IMR-90 (cell line): ENCODE measurements around the gene FCSK. TPM values are rescaled to one million over a fixed set of nuclear protein-coding genes. Genes with fewer than 3 reads are reported as not detected.
A peak's percentile ranks its signal among the peaks of the same experiment; 100 is the strongest.

Experiments
- ATAC-seq: fragments of 200-7000 bp; cut with Tn5 transposase; 2 replicates; pipeline ENCODE4 v1.9.1; 2020; ENCODE audit warnings: low read depth, mild to moderate bottlenecking, moderate library complexity
- BruUV-seq: library from RNA; stranded (reverse); fragments of 400-500 nt; replicated peaks from 2 replicates; lab custom pipeline; 2021; lab: Mats Ljungman, UMichigan
- CTCF ChIA-PET: fragments of 300-600 bp; formaldehyde crosslinking; extraction: SDS; loops from one replicate; lab custom pipeline; 2021; ENCODE audit warnings: antibody characterized with exemption; lab: Yijun Ruan, JAX
- POLR2A ChIA-PET: fragments of 300-600 bp; sonication (Branson Sonifier 250); formaldehyde crosslinking; loops from one replicate; lab custom pipeline; 2022; ENCODE audit warnings: antibody characterized with exemption; ENCODE audit not compliant: unreplicated experiment; lab: Charles Lee
- DNase-seq: peaks from one replicate; pipeline ENCODE4 v3.0.0; 2013
- H2AFZ ChIP-seq: replicated peaks from 2 replicates; pipeline ENCODE3; 2013; ENCODE audit warnings: low read length, mild to moderate bottlenecking; ENCODE audit not compliant: poor library complexity
- H2AK5ac ChIP-seq: 2 replicates; pipeline ENCODE4 v1.6.1; 2013; ENCODE audit warnings: low read depth, low read length, inconsistent platforms
- H2AK9ac ChIP-seq: replicated peaks from 2 replicates; pipeline ENCODE3; 2013; ENCODE audit warnings: mild to moderate bottlenecking, low read depth, low read length, moderate library complexity; ENCODE audit not compliant: poor library complexity
- H2BK120ac ChIP-seq: 2 replicates; pipeline ENCODE4 v1.6.1; 2013; ENCODE audit warnings: low read depth, low read length, inconsistent platforms
- H2BK15ac ChIP-seq: 3 replicates; pipeline ENCODE4 v1.6.1; 2013; ENCODE audit warnings: low read depth, low read length, inconsistent platforms
- H2BK20ac ChIP-seq: 2 replicates; pipeline ENCODE4 v1.6.1; 2013; ENCODE audit warnings: low read depth, mild to moderate bottlenecking, inconsistent platforms, low read length, moderate library complexity
- H2BK5ac ChIP-seq: 2 replicates; pipeline ENCODE4 v1.6.1; 2013; ENCODE audit warnings: mild to moderate bottlenecking, low read depth, low read length, inconsistent platforms; ENCODE audit not compliant: poor library complexity, severe bottlenecking
- H3K14ac ChIP-seq: replicated peaks from 2 replicates; pipeline ENCODE4 v1.6.1; 2013; ENCODE audit warnings: low read depth, low read length, inconsistent platforms
- H3K18ac ChIP-seq: 2 replicates; pipeline ENCODE4 v1.6.1; 2013; ENCODE audit warnings: low read depth, low read length, control low read depth
- H3K23ac ChIP-seq: 2 replicates; pipeline ENCODE4 v1.6.1; 2013; ENCODE audit warnings: low read depth, low read length, inconsistent platforms
- H3K27ac ChIP-seq: 2 replicates; pipeline ENCODE4 v1.5.1; 2013; ENCODE audit warnings: mild to moderate bottlenecking, control low read depth, low read length; ENCODE audit not compliant: insufficient read depth
- H3K27me3 ChIP-seq: 2 replicates; pipeline ENCODE4 v1.6.1; 2013; ENCODE audit warnings: low read length; ENCODE audit not compliant: control insufficient read depth, insufficient read depth
- H3K36me3 ChIP-seq: 2 replicates; pipeline ENCODE4 v1.6.1; 2013; ENCODE audit warnings: low read length, mixed read lengths; ENCODE audit not compliant: control insufficient read depth, insufficient read depth
- H3K4ac ChIP-seq: 2 replicates; pipeline ENCODE4 v1.6.1; 2013; ENCODE audit warnings: low read depth, low read length, inconsistent platforms
- H3K4me1 ChIP-seq: 2 replicates; pipeline ENCODE4 v1.6.1; 2013; ENCODE audit warnings: low read length, mixed read lengths; ENCODE audit not compliant: control insufficient read depth, insufficient read depth
- H3K4me2 ChIP-seq: 2 replicates; pipeline ENCODE4 v1.6.1; 2013; ENCODE audit warnings: low read depth, mild to moderate bottlenecking, control low read depth, low read length, moderate library complexity
- H3K4me3 ChIP-seq: 2 replicates; pipeline ENCODE4 v1.5.1; 2013; ENCODE audit warnings: low read depth, mild to moderate bottlenecking, control low read depth, low read length, moderate library complexity; ENCODE audit not compliant: insufficient read depth
- H3K56ac ChIP-seq: 2 replicates; pipeline ENCODE4 v1.6.1; 2013; ENCODE audit warnings: low read length, inconsistent platforms; ENCODE audit not compliant: insufficient read depth; ENCODE audit errors: extremely low read depth
- H3K79me1 ChIP-seq, 2 experiments: 2 replicates each; pipeline ENCODE4 v1.6.1; 2013; ENCODE audit warnings: low read length in 2 of 2, inconsistent platforms in 1 of 2, low read depth in 1 of 2
- H3K9ac ChIP-seq: 2 replicates; pipeline ENCODE4 v1.6.1; 2013; ENCODE audit warnings: low read depth, low read length, control low read depth
- H3K9me1 ChIP-seq: 2 replicates; pipeline ENCODE4 v1.6.1; 2013; ENCODE audit warnings: low read length, inconsistent platforms; ENCODE audit not compliant: insufficient read depth
- H3K9me3 ChIP-seq: 2 replicates; pipeline ENCODE4 v1.6.1; 2013; ENCODE audit warnings: low read length; ENCODE audit not compliant: control insufficient read depth, insufficient read depth
- H4K20me1 ChIP-seq: 2 replicates; pipeline ENCODE4 v1.6.1; 2013; ENCODE audit warnings: low read length, inconsistent platforms; ENCODE audit not compliant: insufficient read depth
- H4K5ac ChIP-seq: 2 replicates; pipeline ENCODE4 v1.6.1; 2013; ENCODE audit warnings: mild to moderate bottlenecking, low read depth, low read length, control low read depth
- H4K8ac ChIP-seq, 2 experiments: 2 replicates each; pipeline ENCODE4 v1.6.1; 2013; ENCODE audit warnings: low read depth in 2 of 2, low read length in 2 of 2, control low read depth in 1 of 2, inconsistent platforms in 1 of 2
- H4K91ac ChIP-seq: 2 replicates; pipeline ENCODE4 v1.6.1; 2013; ENCODE audit warnings: low read depth, low read length, inconsistent platforms; ENCODE audit not compliant: insufficient read depth
- BHLHE40 ChIP-seq: fragments of 150-350 bp; IDR thresholded peaks from 2 replicates; pipeline ENCODE4 v1.6.1; 2016; ENCODE audit warnings: mild to moderate bottlenecking, low read depth, low read length
- CHD1 ChIP-seq: IDR thresholded peaks from 2 replicates; pipeline ENCODE4 v1.6.1; 2012; ENCODE audit warnings: low read depth, low read length, improper control_type of control experiment
- RCOR1 ChIP-seq: IDR thresholded peaks from 2 replicates; pipeline ENCODE4 v1.6.1; 2012; ENCODE audit warnings: mild to moderate bottlenecking, low read length, improper control_type of control experiment; ENCODE audit not compliant: insufficient replicate concordance
- WGBS, 2 experiments: methylation state at CpG; one replicate each; pipeline versions ENCODE4 v1.1.5 to v1.1.7; 2013; ENCODE audit warnings: missing lambda C conversion rate in 2 of 2; ENCODE audit not compliant: insufficient read length in 1 of 2; ENCODE audit errors: extremely low coverage in 2 of 2; 5-methylcytosine and 5-hydroxymethylcytosine counted together
- dilution Hi-C: fragments of 300-500 bp; cut with HindIII; formaldehyde crosslinking; loops from one replicate; pipeline ENCODE4 v1.14.3; 2018; ENCODE audit warnings: low sequenced_read_pairs; ENCODE audit not compliant: unreplicated experiment
- in situ Hi-C: fragments of 300-500 bp; cut with MboI; formaldehyde crosslinking; loops from 3 replicates; pipeline ENCODE4 v1.14.3; 2019; ENCODE audit warnings: low sequenced_read_pairs, inconsistent platforms, mixed read lengths
- intact Hi-C: fragments of 100-400 bp; cut with micrococcal nuclease; formaldehyde crosslinking; loops from 2 replicates; pipeline ENCODE4 v1.10.0; 2022
- polyA plus RNA-seq, 3 experiments: library from polyadenylated mRNA; depleted of rRNA; stranded (reverse); fragments of >200 nt; gene quantifications; 2 replicates each; pipeline ENCODE4 v1.2.3, GENCODE V29; 2012; ENCODE audit warnings: low replicate concordance in 1 of 3
- total RNA-seq: library from RNA; depleted of rRNA; stranded (reverse); fragments of >200 nt; gene quantifications from 2 replicates; pipeline ENCODE4 v1.2.3, GENCODE V29; 2012
- TF ChIP-seq, protein P1 (sequence below): fragments of 150-350 bp; IDR thresholded peaks from 2 replicates; pipeline ENCODE4 v1.6.1; 2016; ENCODE audit warnings: low read depth, mild to moderate bottlenecking, low read length, moderate library complexity, borderline replicate concordance
- TF ChIP-seq, protein P2 (sequence below): conservative IDR thresholded peaks from 2 replicates; pipeline ENCODE4 v1.5.1; 2012; ENCODE audit warnings: mild to moderate bottlenecking, low read depth, low read length, improper control_type of control experiment
- TF ChIP-seq, protein P3 (sequence below): fragments of 150-350 bp; IDR thresholded peaks from 2 replicates; pipeline ENCODE4 v1.6.1; 2017; ENCODE audit warnings: mild to moderate bottlenecking, antibody characterized with exemption, low read length, low read depth

Gene FCSK
- total and polyA plus RNA-seq, 2 of the 4 experiments (the other 2 are of a cell fraction) = 6.1 to 7.2 TPM

DNA sequence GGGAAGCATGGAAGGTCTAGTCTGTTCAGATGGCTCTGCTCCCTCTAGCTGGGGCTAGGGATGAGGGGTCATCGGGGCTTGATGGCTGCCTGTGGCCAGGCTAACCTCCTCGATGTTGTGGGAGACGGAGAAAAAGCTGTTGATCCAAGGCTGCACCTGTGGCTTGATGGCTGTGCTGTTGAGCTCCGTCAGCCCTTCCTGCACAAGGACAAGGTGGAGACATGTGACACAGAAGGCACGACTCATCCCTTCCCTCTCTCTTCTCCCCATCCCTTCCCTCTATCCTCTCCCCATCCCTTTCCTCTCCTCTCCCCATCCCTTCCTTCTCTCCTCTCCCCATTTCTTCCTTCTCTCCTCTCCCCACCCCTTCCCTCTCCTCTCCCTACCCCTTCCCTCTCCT lies 28.2 kb downstream of the FCSK start:
- peaks cover 0 to 4% of the 10 kb centered on the region in 2 experiments; a peak in 1 of 4 replicates for H3K79me1 ChIP-seq
- CTCF ChIA-PET = no interaction called here
- in situ Hi-C loops (no loop called here), intact Hi-C loops (loop anchor here (5.0 kb wide), 1 partner anchor 100 kb away; no protein-coding TSS in a partner anchor), dilution Hi-C loops (no loop called here)
- H3K4ac ChIP-seq = peak overlapping the region; percentile 17
- H2AK5ac ChIP-seq = peak overlapping the region; percentile 54
- H3K4me2 ChIP-seq = no peak overlapping the region
- no TSS peak for BruUV-seq
- no peak overlapping the region for H3K18ac ChIP-seq
- H4K5ac ChIP-seq = no peak overlapping the region
- H3K4me1 ChIP-seq = peaks cover 8% of the 10 kb centered on the region
- no peak overlapping the region for H3K9ac ChIP-seq
- 91% methylated on average over 4 of the region's 5 CpGs; no CpG with 5 or more reads in 1 of the 2 experiments for WGBS, 2 experiments
- H3K9me1 ChIP-seq = peaks cover 20% of the 10 kb centered on the region
- H3K9me3 ChIP-seq = no peaks in the 10 kb centered on the region
- no peaks in the 10 kb centered on the region for H4K20me1 ChIP-seq
- peak; percentile 36 for ATAC-seq
- peaks cover 59% of the 10 kb centered on the region for H3K36me3 ChIP-seq
- POLR2A ChIA-PET = no interaction called here
- H3K14ac ChIP-seq = peak overlapping the region; percentile 57
- no peak for TF ChIP-seq BHLHE40
- TF ChIP-seq, protein P1, sequence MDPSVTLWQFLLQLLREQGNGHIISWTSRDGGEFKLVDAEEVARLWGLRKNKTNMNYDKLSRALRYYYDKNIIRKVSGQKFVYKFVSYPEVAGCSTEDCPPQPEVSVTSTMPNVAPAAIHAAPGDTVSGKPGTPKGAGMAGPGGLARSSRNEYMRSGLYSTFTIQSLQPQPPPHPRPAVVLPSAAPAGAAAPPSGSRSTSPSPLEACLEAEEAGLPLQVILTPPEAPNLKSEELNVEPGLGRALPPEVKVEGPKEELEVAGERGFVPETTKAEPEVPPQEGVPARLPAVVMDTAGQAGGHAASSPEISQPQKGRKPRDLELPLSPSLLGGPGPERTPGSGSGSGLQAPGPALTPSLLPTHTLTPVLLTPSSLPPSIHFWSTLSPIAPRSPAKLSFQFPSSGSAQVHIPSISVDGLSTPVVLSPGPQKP = no peak
- no peak for TF ChIP-seq CHD1
- TF ChIP-seq, protein P2, sequence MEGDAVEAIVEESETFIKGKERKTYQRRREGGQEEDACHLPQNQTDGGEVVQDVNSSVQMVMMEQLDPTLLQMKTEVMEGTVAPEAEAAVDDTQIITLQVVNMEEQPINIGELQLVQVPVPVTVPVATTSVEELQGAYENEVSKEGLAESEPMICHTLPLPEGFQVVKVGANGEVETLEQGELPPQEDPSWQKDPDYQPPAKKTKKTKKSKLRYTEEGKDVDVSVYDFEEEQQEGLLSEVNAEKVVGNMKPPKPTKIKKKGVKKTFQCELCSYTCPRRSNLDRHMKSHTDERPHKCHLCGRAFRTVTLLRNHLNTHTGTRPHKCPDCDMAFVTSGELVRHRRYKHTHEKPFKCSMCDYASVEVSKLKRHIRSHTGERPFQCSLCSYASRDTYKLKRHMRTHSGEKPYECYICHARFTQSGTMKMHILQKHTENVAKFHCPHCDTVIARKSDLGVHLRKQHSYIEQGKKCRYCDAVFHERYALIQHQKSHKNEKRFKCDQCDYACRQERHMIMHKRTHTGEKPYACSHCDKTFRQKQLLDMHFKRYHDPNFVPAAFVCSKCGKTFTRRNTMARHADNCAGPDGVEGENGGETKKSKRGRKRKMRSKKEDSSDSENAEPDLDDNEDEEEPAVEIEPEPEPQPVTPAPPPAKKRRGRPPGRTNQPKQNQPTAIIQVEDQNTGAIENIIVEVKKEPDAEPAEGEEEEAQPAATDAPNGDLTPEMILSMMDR = no peak
- TF ChIP-seq, protein P3, sequence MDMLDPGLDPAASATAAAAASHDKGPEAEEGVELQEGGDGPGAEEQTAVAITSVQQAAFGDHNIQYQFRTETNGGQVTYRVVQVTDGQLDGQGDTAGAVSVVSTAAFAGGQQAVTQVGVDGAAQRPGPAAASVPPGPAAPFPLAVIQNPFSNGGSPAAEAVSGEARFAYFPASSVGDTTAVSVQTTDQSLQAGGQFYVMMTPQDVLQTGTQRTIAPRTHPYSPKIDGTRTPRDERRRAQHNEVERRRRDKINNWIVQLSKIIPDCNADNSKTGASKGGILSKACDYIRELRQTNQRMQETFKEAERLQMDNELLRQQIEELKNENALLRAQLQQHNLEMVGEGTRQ = peak; percentile 24; the same call in 1 of the 2 replicates
- no peak for TF ChIP-seq RCOR1
- peak overlapping the region; percentile 4; the same call in 1 of the 2 replicates for H3K27ac ChIP-seq
- peak overlapping the region in 1 of 2 experiments; percentile 25; a peak in 1 of 4 replicates for H4K8ac ChIP-seq
- peak; percentile 13 for DNase-seq
- H2AK9ac ChIP-seq = no peak overlapping the region
- H3K4me3 ChIP-seq = no peak overlapping the region
- 0 out of 2 replicates have a peak overlapping the region, but pooled peaks have one; percentile 12 for H3K23ac ChIP-seq
- H2AFZ ChIP-seq = peak overlapping the region; percentile 2
- peak overlapping the region; percentile 79 for H2BK5ac ChIP-seq
- H4K91ac ChIP-seq = peak overlapping the region; percentile 29; the same call in 1 of the 2 replicates
- H3K27me3 ChIP-seq = no peaks in the 10 kb centered on the region
- H2BK20ac ChIP-seq = no peak overlapping the region
- H2BK120ac ChIP-seq = 0 out of 2 replicates have a peak overlapping the region, but pooled peaks have one; percentile 46
- H2BK15ac ChIP-seq = no peak overlapping the region
- no peak overlapping the region for H3K56ac ChIP-seq
